Measurements from ENCODE around the gene NNT.
"Not testable (repeated sequence)": the region's sequence is repeated elsewhere in the genome, so short reads cannot be mapped to it uniquely, and the experiment has no call there.

The NNT gene

DNA sequence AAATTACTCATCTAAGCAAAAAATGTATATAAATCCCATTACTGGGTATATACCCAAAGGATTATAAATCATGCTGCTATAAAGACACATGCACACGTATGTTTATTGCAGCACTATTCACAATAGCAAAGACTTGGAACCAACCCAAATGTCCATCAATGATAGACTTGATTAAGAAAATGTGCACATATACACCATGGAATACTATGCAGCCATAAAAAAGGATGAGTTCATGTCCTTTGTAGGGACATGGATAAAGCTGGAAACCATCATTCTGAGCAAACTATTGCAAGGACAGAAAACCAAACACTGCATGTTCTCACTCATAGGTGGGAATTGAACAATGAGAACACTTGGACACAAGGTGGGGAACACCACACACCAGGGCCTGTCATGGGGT, 103.6 kb downstream of the NNT start:
- DNase-seq (ENCODE audit: low read depth in 2 of 2) = not testable (repeated sequence)

DNA sequence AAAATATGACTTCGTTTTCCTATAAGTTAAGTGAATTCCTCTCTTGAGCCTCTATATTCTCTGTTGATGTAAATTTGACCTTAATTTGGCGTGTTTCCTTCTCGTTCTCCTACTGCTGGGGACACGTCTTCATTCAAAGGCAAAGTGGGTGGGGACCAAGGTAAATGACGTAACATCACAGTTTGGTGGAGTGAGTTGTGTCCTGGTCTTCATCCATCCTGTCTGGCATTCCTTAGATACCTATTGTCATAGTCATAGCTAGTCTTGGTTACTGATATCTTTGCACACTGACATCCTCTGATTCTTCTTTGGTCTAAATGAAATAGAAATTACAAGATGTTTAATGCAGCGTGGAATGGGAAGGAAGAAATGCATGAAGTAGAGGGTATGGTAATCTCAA, 108.5 kb downstream of the NNT start:
- no peak for DNase-seq (ENCODE audit: low read depth in 2 of 2)

DNA sequence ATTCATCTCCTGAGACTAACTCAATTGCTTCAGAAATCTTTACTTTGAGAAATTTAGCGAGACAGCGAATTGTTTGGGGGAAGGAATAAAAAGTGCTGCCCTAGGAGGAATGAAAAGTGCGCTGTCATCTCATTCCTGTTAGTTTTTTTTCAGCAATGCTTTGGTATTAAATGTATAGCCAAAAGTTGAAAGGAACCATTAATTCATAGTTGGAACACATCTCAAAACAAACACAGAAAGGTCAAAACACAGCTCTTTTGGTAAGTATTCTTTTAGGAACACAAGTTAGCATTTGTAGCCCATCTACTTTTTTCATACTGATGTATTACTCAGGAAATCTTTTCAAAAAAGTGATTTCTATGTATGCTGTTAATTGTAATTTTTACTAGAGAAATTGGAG, 109.1 kb downstream of the NNT start:
- DNase-seq (ENCODE audit: low read depth in 2 of 2) = no peak

- not testable (repeated sequence) for DNase-seq (ENCODE audit: low read depth in 2 of 2)
Measured at GRCh38 chr5:43719783-43720182, 116.8 kb downstream of the NNT start.

DNA sequence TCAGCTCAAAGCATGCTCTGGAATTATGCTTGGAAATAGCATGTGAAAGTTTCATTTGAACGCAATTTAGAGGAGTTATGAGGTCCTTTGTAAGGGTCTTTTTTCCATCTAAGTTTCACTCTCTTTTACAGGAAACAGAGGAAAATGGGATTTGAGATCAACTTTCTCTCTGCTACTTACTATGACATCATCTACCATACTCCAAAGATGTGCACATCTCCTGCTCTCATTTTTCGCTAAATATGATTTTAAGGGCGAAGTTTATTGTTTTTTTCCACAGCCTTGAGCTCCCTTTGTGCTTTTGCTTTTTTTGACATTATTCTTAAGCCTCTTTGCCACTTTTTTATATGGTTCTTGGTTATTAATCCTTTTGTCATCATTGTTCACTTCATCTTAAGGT, 125.6 kb downstream of the NNT start:
- DNase-seq (ENCODE audit: low read depth in 2 of 2) = no peak

- DNase-seq (ENCODE audit: low read depth in 2 of 2) = no peak
Measured at GRCh38 chr5:43729846-43730478, 127.0 kb downstream of the NNT start.

DNA sequence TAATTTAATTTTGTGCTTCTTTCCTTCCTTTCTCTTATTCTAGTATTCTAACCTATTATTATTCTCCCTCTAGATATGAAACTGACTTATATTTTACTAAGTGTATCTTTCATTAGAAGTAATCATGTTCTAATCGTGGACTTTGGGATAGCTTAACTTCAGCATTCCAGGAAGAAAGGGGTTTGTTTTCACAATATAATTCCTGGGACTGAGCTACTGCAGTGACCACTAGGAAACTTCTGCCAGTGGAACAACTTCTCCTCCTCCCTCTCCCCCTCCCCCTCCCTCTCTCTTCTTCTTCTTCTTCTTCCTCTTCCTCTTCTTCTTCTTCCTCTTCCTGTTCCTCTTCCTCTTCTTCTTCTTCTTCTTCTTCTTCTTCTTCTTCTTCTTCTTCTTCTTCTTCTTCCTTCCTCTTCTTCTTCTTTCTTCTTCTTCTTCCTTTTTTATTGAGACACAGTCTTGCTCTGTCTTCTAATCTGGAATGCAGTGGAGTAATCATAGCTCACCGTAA, 127.9 kb downstream of the NNT start:
- DNase-seq (ENCODE audit: low read depth in 2 of 2) = no peak

DNA sequence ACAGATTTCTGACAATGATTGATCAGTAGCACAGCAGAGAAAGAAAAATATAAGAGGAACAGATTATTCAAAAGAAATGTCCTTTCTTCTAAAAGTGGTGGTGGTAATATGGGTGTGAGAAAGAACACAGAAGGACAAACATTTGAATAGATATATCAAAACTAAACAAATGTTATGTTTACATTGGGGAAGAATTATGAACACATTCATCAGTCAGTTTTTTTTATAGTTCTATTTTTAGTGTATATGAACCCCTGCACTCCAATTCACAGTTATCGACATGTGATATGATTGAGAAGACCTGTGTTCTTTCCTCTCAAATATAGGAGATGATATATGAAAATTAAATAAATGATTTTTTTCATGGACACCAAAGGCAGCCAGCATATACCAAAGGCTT, 128.6 kb downstream of the NNT start:
- DNase-seq (ENCODE audit: low read depth in 2 of 2) = no peak

- not testable (repeated sequence) for DNase-seq (ENCODE audit: low read depth in 2 of 2)
Measured at GRCh38 chr5:43745923-43746548, 143.1 kb downstream of the NNT start.

DNA sequence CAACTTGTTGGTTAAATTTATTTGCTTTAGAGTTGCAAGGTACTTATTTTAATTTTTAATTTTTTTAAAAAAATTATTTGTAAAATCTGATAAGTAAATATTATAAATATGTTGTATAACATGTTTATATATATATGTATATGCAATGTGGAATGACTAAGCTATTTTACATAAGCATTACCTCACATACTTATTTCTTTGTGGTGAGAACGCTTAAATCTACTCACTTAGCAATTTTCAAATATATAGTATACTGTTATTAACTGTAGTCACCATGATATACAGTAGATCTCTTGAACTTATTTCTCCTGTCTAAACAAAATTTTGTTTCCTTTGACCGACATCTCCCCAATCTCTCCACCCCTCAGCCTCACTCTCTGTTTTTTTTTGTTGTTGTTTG, 147.8 kb downstream of the NNT start:
- no peak for DNase-seq (ENCODE audit: low read depth in 2 of 2)

GRCh38 chr5:43753069-43753468, 150.1 kb downstream of the NNT start:
- DNase-seq (ENCODE audit: low read depth in 2 of 2) = no peak

Measured in stimulated activated CD8-positive, alpha-beta memory T cell treated with anti-CD3 and anti-CD28 coated beads, Interleukin-7, amount 100 ng/mL, for 4 hours (primary cell).